Fibroblast of upper back skin (primary cell): Measurements from ENCODE around the gene TRIM22.
"Not testable (repeated sequence)": the region's sequence is repeated elsewhere in the genome, so short reads cannot be mapped to it uniquely, and the experiment has no call there.

Experiments used
- DNase-seq: peaks from one replicate; pipeline ENCODE4 v3.0.0-alpha.2; 2013

The TRIM22 gene

GRCh38 chr11:5689551-5689983 lies at the start of gene TRIM22:
TRIM22 (plus strand) TSS chr11:5689790; CDS start chr11:5696233, 6,443 bp downstream.
- peak; percentile 74 for DNase-seq

- DNase-seq = no peak
These were observed 49.6 kb upstream of the TRIM22 start for GRCh38 chr11:5639953-5640352.

GRCh38 chr11:5643585-5643984 lies 46.0 kb upstream of the TRIM22 start:
- DNase-seq = no peak

- DNase-seq = no peak
These were observed 43.5 kb upstream of the TRIM22 start for GRCh38 chr11:5646139-5646538.

GRCh38 chr11:5655474-5655873 lies 34.1 kb upstream of the TRIM22 start:
- no peak for DNase-seq

GRCh38 chr11:5656956-5657355 lies 32.6 kb upstream of the TRIM22 start:
- DNase-seq = not testable (repeated sequence)

GRCh38 chr11:5658318-5658717 lies 31.3 kb upstream of the TRIM22 start:
- no peak for DNase-seq

- no peak for DNase-seq
These were observed 26.1 kb upstream of the TRIM22 start for GRCh38 chr11:5663511-5663910.

GRCh38 chr11:5665051-5665570 lies 24.5 kb upstream of the TRIM22 start:
- DNase-seq = no peak

- no peak for DNase-seq
These were observed 23.7 kb upstream of the TRIM22 start for GRCh38 chr11:5665746-5666401.

- peak; percentile 12 for DNase-seq
These were observed 23.2 kb upstream of the TRIM22 start for GRCh38 chr11:5666402-5666793.

- DNase-seq = peak; percentile 2
These were observed 17.8 kb upstream of the TRIM22 start for GRCh38 chr11:5671831-5672230.

GRCh38 chr11:5674391-5674790 lies 15.2 kb upstream of the TRIM22 start:
- no peak for DNase-seq

- no peak for DNase-seq
These were observed 9.8 kb upstream of the TRIM22 start for GRCh38 chr11:5679811-5680210.

- DNase-seq = not testable (repeated sequence)
These were observed 6.6 kb upstream of the TRIM22 start for GRCh38 chr11:5682890-5683441.

GRCh38 chr11:5683620-5684019 lies 6.0 kb upstream of the TRIM22 start:
- not testable (repeated sequence) for DNase-seq

GRCh38 chr11:5684036-5684645 lies 5.4 kb upstream of the TRIM22 start:
- DNase-seq = peak; percentile 1

- DNase-seq = peak; percentile 98
These were observed 4.8 kb upstream of the TRIM22 start, which contains the start of gene TRIM5 for GRCh38 chr11:5684646-5685362. TRIM5 (minus strand) TSS chr11:5685074; CDS start chr11:5680177, 4,897 bp downstream.

- DNase-seq = no peak
These were observed 3.2 kb upstream of the TRIM22 start for GRCh38 chr11:5686426-5686825.

GRCh38 chr11:5688482-5688881 lies 1.1 kb upstream of the TRIM22 start:
- DNase-seq = no peak

- DNase-seq = no peak
These were observed 626 bp downstream of the TRIM22 start for GRCh38 chr11:5690216-5690615.

- peak; percentile 4 for DNase-seq
These were observed 1.1 kb downstream of the TRIM22 start for GRCh38 chr11:5690736-5691135.

- DNase-seq = not testable (repeated sequence)
These were observed 1.8 kb downstream of the TRIM22 start for GRCh38 chr11:5691238-5691963.
